Uterus (tissue), 2 donors: ENCODE data around the gene C2CD3.

Experiments
- POLR2A ChIP-seq, 2 donors: fragments of 450-650 bp; IDR thresholded peaks; one replicate each; pipeline ENCODE4 v1.6.1; 2016; ENCODE audit warnings: antibody characterized with exemption in 2 of 2, mild to moderate bottlenecking in 1 of 2, moderate library complexity in 1 of 2
- TF ChIP-seq, protein P1 (sequence below), 4 experiments: fragments of 200-600 bp in 2 of 4; fragments of 450-650 bp in 2 of 4; sonication (generic) in 2 of 4; IDR thresholded peaks; one replicate each; pipeline ENCODE4 v1.5.1; 2016 to 2019; ENCODE audit warnings: antibody characterized with exemption in 4 of 4, mild to moderate bottlenecking in 2 of 4, moderate library complexity in 1 of 4

DNA sequence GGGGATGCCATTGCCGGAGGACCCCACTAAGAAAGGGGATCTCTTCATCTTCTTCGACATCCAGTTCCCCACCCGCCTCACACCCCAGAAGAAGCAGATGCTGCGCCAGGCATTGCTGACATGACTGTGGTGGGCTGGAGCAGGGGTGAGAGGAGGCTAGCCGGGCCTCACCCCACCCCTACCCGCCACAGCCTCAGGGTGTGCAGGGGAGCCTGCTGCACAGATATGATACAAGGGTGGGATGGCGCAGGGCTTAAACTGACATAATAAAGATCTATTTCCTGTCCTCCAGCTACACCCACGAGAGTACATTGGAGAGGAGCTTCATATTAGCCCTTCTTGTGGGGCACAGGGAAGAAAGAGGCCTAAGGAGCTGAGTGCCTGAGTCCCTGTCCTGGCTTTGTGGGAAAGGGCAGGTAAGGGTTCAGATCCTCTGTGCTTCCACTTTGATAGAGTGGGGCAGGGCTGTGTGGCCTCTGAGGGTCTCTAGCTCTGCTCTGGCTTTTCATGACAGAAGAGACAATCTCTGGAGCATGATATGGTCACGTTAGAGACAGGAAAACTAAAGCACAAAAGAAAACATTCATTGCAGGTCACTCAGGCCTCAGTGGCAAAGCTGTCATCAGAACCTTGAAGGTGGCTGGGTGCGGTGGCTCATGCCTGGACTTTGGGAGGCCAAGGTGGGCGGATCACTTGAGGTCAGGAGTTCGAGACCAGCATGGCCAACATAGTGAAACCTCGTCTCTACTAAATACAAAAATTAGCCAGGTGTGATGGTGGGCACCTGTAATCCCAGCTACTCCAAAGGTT, 200.6 kb downstream of the C2CD3 start:
- TF ChIP-seq POLR2A (IDR thresholded peaks at IDR 0.05): no peak
- TF ChIP-seq, protein P1, sequence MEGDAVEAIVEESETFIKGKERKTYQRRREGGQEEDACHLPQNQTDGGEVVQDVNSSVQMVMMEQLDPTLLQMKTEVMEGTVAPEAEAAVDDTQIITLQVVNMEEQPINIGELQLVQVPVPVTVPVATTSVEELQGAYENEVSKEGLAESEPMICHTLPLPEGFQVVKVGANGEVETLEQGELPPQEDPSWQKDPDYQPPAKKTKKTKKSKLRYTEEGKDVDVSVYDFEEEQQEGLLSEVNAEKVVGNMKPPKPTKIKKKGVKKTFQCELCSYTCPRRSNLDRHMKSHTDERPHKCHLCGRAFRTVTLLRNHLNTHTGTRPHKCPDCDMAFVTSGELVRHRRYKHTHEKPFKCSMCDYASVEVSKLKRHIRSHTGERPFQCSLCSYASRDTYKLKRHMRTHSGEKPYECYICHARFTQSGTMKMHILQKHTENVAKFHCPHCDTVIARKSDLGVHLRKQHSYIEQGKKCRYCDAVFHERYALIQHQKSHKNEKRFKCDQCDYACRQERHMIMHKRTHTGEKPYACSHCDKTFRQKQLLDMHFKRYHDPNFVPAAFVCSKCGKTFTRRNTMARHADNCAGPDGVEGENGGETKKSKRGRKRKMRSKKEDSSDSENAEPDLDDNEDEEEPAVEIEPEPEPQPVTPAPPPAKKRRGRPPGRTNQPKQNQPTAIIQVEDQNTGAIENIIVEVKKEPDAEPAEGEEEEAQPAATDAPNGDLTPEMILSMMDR (IDR thresholded peaks at IDR 0.05): no peak
